Hippocampal formation (tissue), 2 donors: ENCODE data around the gene TRIM56.
A peak's percentile ranks its signal among the peaks of the same experiment; 100 is the strongest.
"Not testable (repeated sequence)": the region's sequence is repeated elsewhere in the genome, so short reads cannot be mapped to it uniquely, and the experiment has no call there.

Experiments used
- DNase-seq, 2 donors: peaks; one replicate each; lab custom pipeline; 2025; lab: John Stamatoyannopoulos, UW

Gene TRIM56

GRCh38 chr7:101088858-101089529 lies 3.7 kb downstream of the TRIM56 start:
- no peak for DNase-seq

GRCh38 chr7:101089876-101090275 lies 4.6 kb downstream of the TRIM56 start:
- DNase-seq = no peak

GRCh38 chr7:101092266-101092905 lies 7.1 kb downstream of the TRIM56 start:
- DNase-seq = not testable (repeated sequence)

- no peak for DNase-seq
Observed at GRCh38 chr7:101093906-101094305, 8.6 kb downstream of the TRIM56 start.

- no peak for DNase-seq
Observed at GRCh38 chr7:101094376-101094775, 9.1 kb downstream of the TRIM56 start.

GRCh38 chr7:101094791-101095375 lies 9.6 kb downstream of the TRIM56 start:
- no peak for DNase-seq

- no peak for DNase-seq
Observed at GRCh38 chr7:101096331-101096956, 11.2 kb downstream of the TRIM56 start.

- DNase-seq = no peak
Observed at GRCh38 chr7:101096957-101097347, 11.7 kb downstream of the TRIM56 start.

GRCh38 chr7:101097561-101097960 lies 12.3 kb downstream of the TRIM56 start:
- DNase-seq = no peak

GRCh38 chr7:101099969-101100781 lies 14.9 kb downstream of the TRIM56 start:
- peak; percentile 72 to 78 for DNase-seq

GRCh38 chr7:101100858-101101847 lies 15.9 kb downstream of the TRIM56 start:
- DNase-seq = no peak

- DNase-seq = no peak
Observed at GRCh38 chr7:101102026-101102425, 16.7 kb downstream of the TRIM56 start.

- DNase-seq = not testable (repeated sequence)
Observed at GRCh38 chr7:101103701-101104100, 18.4 kb downstream of the TRIM56 start.

GRCh38 chr7:101104193-101104713 lies 19.0 kb downstream of the TRIM56 start:
- no peak for DNase-seq

GRCh38 chr7:101104799-101105198 lies 19.5 kb downstream of the TRIM56 start:
- DNase-seq = no peak

- not testable (repeated sequence) for DNase-seq
Observed at GRCh38 chr7:101105248-101105647, 20.0 kb downstream of the TRIM56 start.

GRCh38 chr7:101106386-101106785 lies 21.1 kb downstream of the TRIM56 start:
- no peak for DNase-seq

- peak in 1 of 2 donors; percentile 10 for DNase-seq
Observed at GRCh38 chr7:101108330-101108857, 23.1 kb downstream of the TRIM56 start.

- no peak for DNase-seq
Observed at GRCh38 chr7:101108961-101109360, 23.7 kb downstream of the TRIM56 start.

- DNase-seq = no peak
Observed at GRCh38 chr7:101109368-101109767, 24.1 kb downstream of the TRIM56 start.
